GM12878 (cell line): ENCODE results near the gene TENT4B. TPM values are rescaled to one million over a fixed set of nuclear protein-coding genes. Genes with fewer than 3 reads are reported as not detected.

Experiments used
- BHLHE40 ChIP-seq, 2 experiments: fragments of 450-650 bp in 1 of 2; IDR thresholded peaks; 2 replicates each; pipeline ENCODE4 v1.6.1; 2011 to 2017; ENCODE audit warnings: low read depth in 2 of 2, borderline replicate concordance in 1 of 2, improper control_type of control experiment in 1 of 2, low read length in 1 of 2, mild to moderate bottlenecking in 1 of 2
- GATAD2B ChIP-seq: fragments of 450-650 bp; conservative IDR thresholded peaks from 2 replicates; pipeline ENCODE4 v1.6.1; 2017; ENCODE audit warnings: low read depth, mild to moderate bottlenecking, moderate library complexity
- HSF1 ChIP-seq: fragments of 150-350 bp; IDR thresholded peaks from 2 replicates; pipeline ENCODE4 v1.6.1; 2014; ENCODE audit warnings: mild to moderate bottlenecking, low read depth, low read length
- IKZF1 ChIP-seq: fragments of 450-650 bp; conservative IDR thresholded peaks from 2 replicates; pipeline ENCODE4 v1.6.1; 2017; ENCODE audit warnings: antibody characterized with exemption, mild to moderate bottlenecking
- LARP7 ChIP-seq: fragments of 450-650 bp; IDR thresholded peaks from 2 replicates; pipeline ENCODE4 v1.6.1; 2017; ENCODE audit warnings: mild to moderate bottlenecking
- MEF2B ChIP-seq: fragments of 450-650 bp; IDR thresholded peaks from 2 replicates; pipeline ENCODE4 v1.6.1; 2018; ENCODE audit warnings: mild to moderate bottlenecking, moderate library complexity; ENCODE audit not compliant: partially characterized antibody, poor library complexity, severe bottlenecking
- MTA3 ChIP-seq: IDR thresholded peaks from 2 replicates; pipeline ENCODE4 v1.6.1; 2012; ENCODE audit warnings: low read length, inconsistent platforms, borderline replicate concordance
- MYB ChIP-seq: fragments of 150-350 bp; IDR thresholded peaks from 2 replicates; pipeline ENCODE4 v1.6.1; 2014; ENCODE audit warnings: mild to moderate bottlenecking, low read depth, low read length, borderline replicate concordance
- NFIC ChIP-seq: IDR thresholded peaks from 2 replicates; pipeline ENCODE4 v1.6.1; 2012; ENCODE audit warnings: low read depth, mild to moderate bottlenecking, inconsistent platforms, low read length, moderate library complexity
- NFYB ChIP-seq: IDR thresholded peaks from 2 replicates; pipeline ENCODE4 v1.6.1; 2011; ENCODE audit warnings: low read depth, mild to moderate bottlenecking, low read length, improper control_type of control experiment, moderate library complexity; ENCODE audit not compliant: insufficient read depth
- SPI1 ChIP-seq: IDR thresholded peaks from 2 replicates; pipeline ENCODE4 v1.6.1; 2011; ENCODE audit warnings: low read depth, mild to moderate bottlenecking, low read length, moderate library complexity, borderline replicate concordance; ENCODE audit not compliant: insufficient read depth
- ZNF592 ChIP-seq: fragments of 450-650 bp; IDR thresholded peaks from 2 replicates; pipeline ENCODE4 v1.6.1; 2017; ENCODE audit warnings: mild to moderate bottlenecking, moderate library complexity
- polyA plus RNA-seq, 11 experiments: library from polyadenylated mRNA; depleted of rRNA in 4 of 11; unstranded in 6 of 11; stranded (reverse) in 5 of 11; fragments of >200 nt; fragmentation: Nextera tagmentation in 4 of 11; fragmentation: Illumina TruSeq in 1 of 11; extraction: Ambion mirVana in 4 of 11; extraction: Trizol in 1 of 11; gene quantifications; 1 replicate in 1 of 11; 2 replicates in 10 of 11; pipeline versions ENCODE4 v1.2.1 to v1.2.3, GENCODE V29; 2011 to 2016; ENCODE audit warnings: inconsistent platforms in 2 of 11, missing spikeins in 2 of 11, low read depth in 1 of 11
- total RNA-seq, 4 experiments: library from RNA; depleted of rRNA in 3 of 4; stranded (reverse); fragments of >200 nt in 3 of 4; fragmentation: Illumina TruSeq in 1 of 4; extraction: Trizol in 1 of 4; gene quantifications; 2 replicates each; pipeline versions ENCODE4 v1.2.1 to v1.2.3, GENCODE V29; 2013 to 2021

The TENT4B gene
- total and polyA plus RNA-seq, 10 of the 15 experiments (the other 5 are each of a cell fraction or from before 2014, with no cell fraction given) = 4.4 to 16.7 (median 10.8) TPM

GRCh38 chr16:50195276-50195675 is 42.2 kb downstream of the TENT4B start (continued):
- TF ChIP-seq ZNF592 = no peak
- no peak for TF ChIP-seq BHLHE40 (IDR thresholded peaks at IDR 0.05; ENCODE audit: borderline replicate concordance in 1 of 2, low read depth in 2 of 2, low read length in 1 of 2)
- no peak for TF ChIP-seq GATAD2B
- TF ChIP-seq SPI1 = peak; percentile 54; the same call in 1 of the 2 replicates
- TF ChIP-seq HSF1 = no peak
- TF ChIP-seq NFIC = 0 out of 2 replicates have a peak, but pooled peaks have one; percentile 21
- TF ChIP-seq MEF2B = no peak
- no peak for TF ChIP-seq MTA3
- no peak for TF ChIP-seq MYB
- no peak for TF ChIP-seq LARP7
- TF ChIP-seq IKZF1 = peak; percentile 17; the same call in 1 of the 2 replicates
- TF ChIP-seq NFYB = no peak
- TF ChIP-seq, all 136 proteins: peak for 7
